HG02571 (cell line): ENCODE data around the gene SPRR1A.

Source experiments
- ATAC-seq: cut with Tn5 transposase; IDR thresholded peaks from one replicate; pipeline ENCODE4 v1.9.1; 2021; ENCODE audit warnings: mild to moderate bottlenecking, moderate library complexity; ENCODE audit not compliant: unreplicated experiment

SPRR1A gene

GRCh38 chr1:152983743-152984142, at the start of gene SPRR1A:
SPRR1A (plus strand) TSS chr1:152984081; CDS start chr1:152985231, 1,150 bp downstream.
- no peak for ATAC-seq

GRCh38 chr1:152940614-152941013, 43.3 kb upstream of the SPRR1A start:
- no peak for ATAC-seq

GRCh38 chr1:152941037-152941711, 42.7 kb upstream of the SPRR1A start:
- no peak for ATAC-seq

GRCh38 chr1:152942161-152942560, 41.7 kb upstream of the SPRR1A start:
- ATAC-seq: no peak

GRCh38 chr1:152946248-152946647, 37.6 kb upstream of the SPRR1A start:
- no peak for ATAC-seq

- ATAC-seq: no peak
These were observed 37.1 kb upstream of the SPRR1A start, which contains the start of gene SPRR5 for GRCh38 chr1:152946651-152947256. SPRR5 (plus strand) TSS chr1:152947206; CDS start chr1:152948555, 1,349 bp downstream.

GRCh38 chr1:152951711-152952110, 32.2 kb upstream of the SPRR1A start:
- no peak for ATAC-seq

- ATAC-seq: no peak
These were observed 30.1 kb upstream of the SPRR1A start for GRCh38 chr1:152953761-152954160.

GRCh38 chr1:152954436-152954835, 29.4 kb upstream of the SPRR1A start:
- no peak for ATAC-seq

GRCh38 chr1:152957561-152957960, 26.3 kb upstream of the SPRR1A start:
- ATAC-seq: no peak

GRCh38 chr1:152959273-152959672, 24.6 kb upstream of the SPRR1A start:
- no peak for ATAC-seq

GRCh38 chr1:152959801-152960451, 24.0 kb upstream of the SPRR1A start:
- no peak for ATAC-seq

GRCh38 chr1:152960452-152961044, 23.3 kb upstream of the SPRR1A start:
- no peak for ATAC-seq

- no peak for ATAC-seq
These were observed 22.5 kb upstream of the SPRR1A start for GRCh38 chr1:152961226-152961891.

GRCh38 chr1:152962876-152963415, 20.9 kb upstream of the SPRR1A start:
- no peak for ATAC-seq

- ATAC-seq: no peak
These were observed 19.3 kb upstream of the SPRR1A start for GRCh38 chr1:152964536-152964935.

- ATAC-seq: no peak
These were observed 18.0 kb upstream of the SPRR1A start for GRCh38 chr1:152965853-152966252.

- ATAC-seq: no peak
These were observed 16.7 kb upstream of the SPRR1A start for GRCh38 chr1:152967201-152967600.

- peak; percentile 78 for ATAC-seq
These were observed 15.6 kb upstream of the SPRR1A start for GRCh38 chr1:152968248-152968647.

- no peak for ATAC-seq
These were observed 14.8 kb upstream of the SPRR1A start for GRCh38 chr1:152969036-152969435.

GRCh38 chr1:152970495-152970894, 13.4 kb upstream of the SPRR1A start, which contains the start of gene SPRR4:
SPRR4 (plus strand) TSS chr1:152970648; CDS start chr1:152971891, 1,243 bp downstream.
- no peak for ATAC-seq
